Stimulated activated CD8-positive, alpha-beta memory T cell treated with anti-CD3 and anti-CD28 coated beads, Interleukin-15, amount 100 ng/mL, for 24 hours (primary cell): ENCODE data around the gene CAPN10.
"Not testable (repeated sequence)": the region's sequence is repeated elsewhere in the genome, so short reads cannot be mapped to it uniquely, and the experiment has no call there.

Source experiments
- DNase-seq: peaks from one replicate; pipeline ENCODE4 v3.0.0-alpha.2; 2020; ENCODE audit warnings: low read depth

CAPN10 gene

GRCh38 chr2:240603081-240603835 is 16.7 kb downstream of the CAPN10 start:
- no peak for DNase-seq

- DNase-seq: no peak
Observed at GRCh38 chr2:240603846-240604245, 17.3 kb downstream of the CAPN10 start.

- DNase-seq: no peak
Observed at GRCh38 chr2:240604291-240604938, 17.9 kb downstream of the CAPN10 start.

GRCh38 chr2:240604939-240605716 is 18.6 kb downstream of the CAPN10 start:
- DNase-seq: no peak

GRCh38 chr2:240605867-240606743 is 19.6 kb downstream of the CAPN10 start:
- no peak for DNase-seq

- no peak for DNase-seq
Observed at GRCh38 chr2:240611601-240612210, 25.2 kb downstream of the CAPN10 start.

- no peak for DNase-seq
Observed at GRCh38 chr2:240613781-240614180, 27.2 kb downstream of the CAPN10 start.

- DNase-seq: no peak
Observed at GRCh38 chr2:240614391-240614790, 27.9 kb downstream of the CAPN10 start.

GRCh38 chr2:240615396-240615795 is 28.9 kb downstream of the CAPN10 start:
- no peak for DNase-seq

GRCh38 chr2:240615820-240616547 is 29.4 kb downstream of the CAPN10 start:
- DNase-seq: no peak

- not testable (repeated sequence) for DNase-seq
Observed at GRCh38 chr2:240616860-240617666, 30.5 kb downstream of the CAPN10 start.

GRCh38 chr2:240618776-240619175 is 32.2 kb downstream of the CAPN10 start:
- no peak for DNase-seq

GRCh38 chr2:240619506-240620148 is 33.1 kb downstream of the CAPN10 start:
- DNase-seq: no peak

GRCh38 chr2:240620149-240620731 is 33.7 kb downstream of the CAPN10 start:
- no peak for DNase-seq

- DNase-seq: no peak
Observed at GRCh38 chr2:240620859-240621258, 34.3 kb downstream of the CAPN10 start.

- DNase-seq: no peak
Observed at GRCh38 chr2:240622060-240622411, 35.5 kb downstream of the CAPN10 start.

GRCh38 chr2:240622531-240623235 is 36.1 kb downstream of the CAPN10 start:
- DNase-seq: no peak

- DNase-seq: no peak
Observed at GRCh38 chr2:240623531-240624010, 37.0 kb downstream of the CAPN10 start.
